ENCODE measurements around the gene CNST. TPM values are rescaled to one million over a fixed set of nuclear protein-coding genes. Genes with fewer than 3 reads are reported as not detected.

Gene CNST
- total and polyA plus RNA-seq, 9 of the 15 experiments (the other 6 are each of a cell fraction or from before 2014, with no cell fraction given): 17.0 to 55.3 (median 30.8) TPM

DNA sequence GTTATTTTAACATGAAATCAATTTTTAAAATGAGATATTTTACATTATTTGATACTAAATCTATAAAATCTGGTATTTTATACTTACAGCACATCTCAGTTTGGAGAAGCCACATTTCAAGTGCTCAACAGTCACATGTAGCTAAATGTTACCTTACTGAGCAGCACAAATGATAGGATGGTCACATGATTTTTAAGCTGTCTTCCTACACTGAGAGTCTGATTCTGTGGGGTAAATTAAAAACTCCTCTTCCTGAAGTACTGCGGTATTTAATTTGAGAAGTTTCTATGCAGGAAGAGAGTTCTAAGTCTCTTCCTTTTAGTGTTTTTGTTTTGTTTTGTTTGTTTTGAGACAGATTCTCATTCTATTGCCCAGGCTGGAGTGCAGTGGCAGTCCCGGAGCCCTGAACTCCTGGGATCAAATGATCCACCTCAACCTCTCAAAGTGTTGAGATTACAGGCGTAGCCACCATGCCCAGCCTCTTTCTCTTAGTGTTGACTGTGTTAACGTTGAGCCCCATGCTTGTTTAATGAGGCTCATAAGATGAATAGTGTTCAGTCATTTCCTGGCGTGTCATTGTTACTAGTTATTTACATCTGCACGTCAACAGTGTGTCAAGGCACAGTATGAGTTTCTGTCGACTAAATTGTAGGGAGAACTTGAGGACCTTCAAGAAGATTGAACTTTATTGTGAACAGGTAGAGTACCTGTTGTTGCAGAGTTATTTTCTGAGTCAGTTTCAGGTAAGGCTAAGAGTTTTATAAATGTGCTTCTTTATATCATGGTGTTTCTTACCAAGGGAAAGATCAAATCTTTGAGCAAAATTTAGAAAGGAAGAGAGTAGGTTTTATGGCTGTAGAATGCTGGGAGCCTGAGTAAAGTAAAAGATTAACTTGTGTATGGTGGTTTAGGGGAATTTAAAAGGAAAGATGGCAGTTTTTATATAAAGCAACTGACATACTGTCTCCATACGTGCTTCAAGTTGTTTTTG, 3.3 kb downstream of the CNST start (continued):
- TF ChIP-seq TFAM (CRISPR knock-in tag; conservative IDR thresholded peaks at IDR 0.05): no peak
- no peak for TF ChIP-seq NR2C2 (CRISPR knock-in tag; IDR thresholded peaks at IDR 0.05)
- peak; percentile 51; the same call in 1 of the 2 replicates for TF ChIP-seq NR2C2 (tag; IDR thresholded peaks at IDR 0.05)
- TF ChIP-seq ZNF778 (CRISPR knock-in tag; IDR thresholded peaks at IDR 0.05): no peak
- no peak for TF ChIP-seq CBX3 (IDR thresholded peaks at IDR 0.05; ENCODE audit: borderline replicate concordance in 1 of 2, low read length in 2 of 2)
- TF ChIP-seq ZNF431 (CRISPR knock-in tag; IDR thresholded peaks at IDR 0.05): no peak
- TF ChIP-seq HNRNPH1 (optimal IDR thresholded peaks at IDR 0.05; ENCODE audit: low read depth, low read length): no peak
- TF ChIP-seq SREBF2 (CRISPR knock-in tag; IDR thresholded peaks at IDR 0.05): no peak
- no peak for TF ChIP-seq SMAD2 (IDR thresholded peaks at IDR 0.05; ENCODE audit: low read depth, low read length)
- TF ChIP-seq MTA2 (IDR thresholded peaks at IDR 0.05; ENCODE audit: low read depth): no peak
- TF ChIP-seq, protein P1, sequence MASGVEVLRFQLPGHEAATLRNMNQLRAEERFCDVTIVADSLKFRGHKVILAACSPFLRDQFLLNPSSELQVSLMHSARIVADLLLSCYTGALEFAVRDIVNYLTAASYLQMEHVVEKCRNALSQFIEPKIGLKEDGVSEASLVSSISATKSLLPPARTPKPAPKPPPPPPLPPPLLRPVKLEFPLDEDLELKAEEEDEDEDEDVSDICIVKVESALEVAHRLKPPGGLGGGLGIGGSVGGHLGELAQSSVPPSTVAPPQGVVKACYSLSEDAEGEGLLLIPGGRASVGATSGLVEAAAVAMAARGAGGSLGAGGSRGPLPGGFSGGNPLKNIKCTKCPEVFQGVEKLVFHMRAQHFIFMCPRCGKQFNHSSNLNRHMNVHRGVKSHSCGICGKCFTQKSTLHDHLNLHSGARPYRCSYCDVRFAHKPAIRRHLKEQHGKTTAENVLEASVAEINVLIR (CRISPR knock-in tag; IDR thresholded peaks at IDR 0.05): no peak; the same call in 1 of the 2 replicates
- no peak for TF ChIP-seq ADNP (tag; IDR thresholded peaks at IDR 0.05)
- no peak for TF ChIP-seq ZNF282 (CRISPR knock-in tag; IDR thresholded peaks at IDR 0.05)
- peak; percentile 38 for TF ChIP-seq EP400 (IDR thresholded peaks at IDR 0.05)
- TF ChIP-seq, protein P2, sequence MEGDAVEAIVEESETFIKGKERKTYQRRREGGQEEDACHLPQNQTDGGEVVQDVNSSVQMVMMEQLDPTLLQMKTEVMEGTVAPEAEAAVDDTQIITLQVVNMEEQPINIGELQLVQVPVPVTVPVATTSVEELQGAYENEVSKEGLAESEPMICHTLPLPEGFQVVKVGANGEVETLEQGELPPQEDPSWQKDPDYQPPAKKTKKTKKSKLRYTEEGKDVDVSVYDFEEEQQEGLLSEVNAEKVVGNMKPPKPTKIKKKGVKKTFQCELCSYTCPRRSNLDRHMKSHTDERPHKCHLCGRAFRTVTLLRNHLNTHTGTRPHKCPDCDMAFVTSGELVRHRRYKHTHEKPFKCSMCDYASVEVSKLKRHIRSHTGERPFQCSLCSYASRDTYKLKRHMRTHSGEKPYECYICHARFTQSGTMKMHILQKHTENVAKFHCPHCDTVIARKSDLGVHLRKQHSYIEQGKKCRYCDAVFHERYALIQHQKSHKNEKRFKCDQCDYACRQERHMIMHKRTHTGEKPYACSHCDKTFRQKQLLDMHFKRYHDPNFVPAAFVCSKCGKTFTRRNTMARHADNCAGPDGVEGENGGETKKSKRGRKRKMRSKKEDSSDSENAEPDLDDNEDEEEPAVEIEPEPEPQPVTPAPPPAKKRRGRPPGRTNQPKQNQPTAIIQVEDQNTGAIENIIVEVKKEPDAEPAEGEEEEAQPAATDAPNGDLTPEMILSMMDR (IDR thresholded peaks at IDR 0.05 in 2 of 3, conservative IDR thresholded peaks at IDR 0.05 in 1 of 3; ENCODE audit: insufficient read depth in 2 of 3, low read depth in 1 of 3, low read length in 3 of 3): no peak
- TF ChIP-seq, protein P3, sequence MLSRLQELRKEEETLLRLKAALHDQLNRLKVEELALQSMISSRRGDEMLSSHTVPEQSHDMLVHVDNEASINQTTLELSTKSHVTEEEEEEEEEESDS (CRISPR knock-in tag; IDR thresholded peaks at IDR 0.05): no peak
- no peak; the same call in 1 of the 2 replicates for TF ChIP-seq ZNF24 (IDR thresholded peaks at IDR 0.05)
- no peak for TF ChIP-seq TAF15 (IDR thresholded peaks at IDR 0.05; ENCODE audit: low read depth, low read length)
- TF ChIP-seq ZKSCAN3 (CRISPR knock-in tag; IDR thresholded peaks at IDR 0.05): no peak
- TF ChIP-seq HLTF (IDR thresholded peaks at IDR 0.05): no peak
- no peak for TF ChIP-seq FOXM1 (IDR thresholded peaks at IDR 0.05; ENCODE audit: low read depth)
- no peak for TF ChIP-seq FOXM1 (CRISPR knock-in tag; IDR thresholded peaks at IDR 0.05; ENCODE audit: low read depth)
- TF ChIP-seq HOXB6 (CRISPR knock-in tag; IDR thresholded peaks at IDR 0.05; ENCODE audit: borderline replicate concordance): no peak
- TF ChIP-seq BRCA1 (IDR thresholded peaks at IDR 0.05): no peak
- TF ChIP-seq BRCA1 (CRISPR knock-in tag; IDR thresholded peaks at IDR 0.05): no peak
- no peak for TF ChIP-seq BCOR (IDR thresholded peaks at IDR 0.05)
- no peak for TF ChIP-seq CBX8 (IDR thresholded peaks at IDR 0.05; ENCODE audit: borderline replicate concordance, extremely low read depth, low read depth, low read length, poor library complexity, severe bottlenecking)
- no peak for TF ChIP-seq SMC3 (conservative IDR thresholded peaks at IDR 0.05; ENCODE audit: insufficient read depth, low read depth, low read length)

All from K562 (cell line).